HUDEP-2 (cell line): ENCODE measurements around the gene RAB30.

Experiments used
- DNase-seq, 76 experiments: peaks; one replicate each; lab custom pipeline; 2025; ENCODE audit not compliant: unreplicated experiment in 76 of 76; lab: John Stamatoyannopoulos, UW

RAB30 gene

GRCh38 chr11:83044958-83045712 is 26.6 kb downstream of the RAB30 start:
- DNase-seq = no peak

GRCh38 chr11:83042964-83043711 is 28.6 kb downstream of the RAB30 start:
- no peak for DNase-seq

GRCh38 chr11:83041126-83041525 is 30.6 kb downstream of the RAB30 start:
- no peak for DNase-seq

- DNase-seq = no peak
These were observed 32.1 kb downstream of the RAB30 start for GRCh38 chr11:83039566-83039965.

GRCh38 chr11:83037877-83038276 is 33.8 kb downstream of the RAB30 start:
- DNase-seq = no peak

GRCh38 chr11:83036701-83037100 is 35.0 kb downstream of the RAB30 start:
- no peak for DNase-seq

GRCh38 chr11:83035070-83035854 is 36.4 kb downstream of the RAB30 start:
- no peak for DNase-seq

GRCh38 chr11:83034673-83035014 is 37.1 kb downstream of the RAB30 start:
- no peak for DNase-seq

GRCh38 chr11:83033972-83034672 is 37.6 kb downstream of the RAB30 start:
- peak in 11 of 76 experiments; percentile 3 to 35 (median 12) for DNase-seq

- DNase-seq = no peak
These were observed 38.3 kb downstream of the RAB30 start for GRCh38 chr11:83033371-83033770.

- no peak for DNase-seq
These were observed 40.6 kb downstream of the RAB30 start for GRCh38 chr11:83031127-83031526.

GRCh38 chr11:83027794-83028193 is 43.9 kb downstream of the RAB30 start:
- no peak for DNase-seq

- DNase-seq = no peak
These were observed 44.4 kb downstream of the RAB30 start for GRCh38 chr11:83027289-83027688.

- no peak for DNase-seq
These were observed 45.5 kb downstream of the RAB30 start for GRCh38 chr11:83026229-83026628.

- DNase-seq = no peak
These were observed 46.4 kb downstream of the RAB30 start for GRCh38 chr11:83025267-83025704.

- DNase-seq = no peak
These were observed 47.3 kb downstream of the RAB30 start for GRCh38 chr11:83024270-83024854.

GRCh38 chr11:83023410-83023809 is 48.3 kb downstream of the RAB30 start:
- DNase-seq = no peak

- DNase-seq = no peak
These were observed 49.9 kb downstream of the RAB30 start for GRCh38 chr11:83021780-83022125.

- DNase-seq = no peak
These were observed 50.5 kb downstream of the RAB30 start for GRCh38 chr11:83020942-83021779.
